MV-4-11 (cell line): ENCODE data around the gene ANGEL2.
"Not testable (repeated sequence)": the region's sequence is repeated elsewhere in the genome, so short reads cannot be mapped to it uniquely, and the experiment has no call there.

Experiments
- DNase-seq: peaks from one replicate; lab custom pipeline; 2025; lab: John Stamatoyannopoulos, UW

The ANGEL2 gene

DNA sequence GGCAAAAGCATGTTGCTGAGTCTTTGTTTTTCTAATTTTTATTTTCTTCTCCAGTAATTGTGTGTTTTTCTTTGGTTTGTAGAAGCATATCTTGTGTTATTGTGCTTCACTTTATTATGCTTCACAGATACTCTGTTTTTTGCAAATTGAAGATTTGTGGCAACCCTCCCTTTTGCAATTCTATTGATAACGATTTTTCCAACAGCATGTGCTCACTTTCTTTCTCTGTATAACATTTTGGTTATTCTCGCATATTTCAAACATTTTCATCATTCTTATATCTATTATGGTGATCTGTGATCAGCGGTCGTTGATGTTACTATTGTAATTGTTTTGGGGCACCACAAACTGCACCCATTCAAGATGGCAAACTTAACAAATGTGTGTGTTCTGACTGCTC lies 3.8 kb upstream of the ANGEL2 start:
- DNase-seq = no peak

DNA sequence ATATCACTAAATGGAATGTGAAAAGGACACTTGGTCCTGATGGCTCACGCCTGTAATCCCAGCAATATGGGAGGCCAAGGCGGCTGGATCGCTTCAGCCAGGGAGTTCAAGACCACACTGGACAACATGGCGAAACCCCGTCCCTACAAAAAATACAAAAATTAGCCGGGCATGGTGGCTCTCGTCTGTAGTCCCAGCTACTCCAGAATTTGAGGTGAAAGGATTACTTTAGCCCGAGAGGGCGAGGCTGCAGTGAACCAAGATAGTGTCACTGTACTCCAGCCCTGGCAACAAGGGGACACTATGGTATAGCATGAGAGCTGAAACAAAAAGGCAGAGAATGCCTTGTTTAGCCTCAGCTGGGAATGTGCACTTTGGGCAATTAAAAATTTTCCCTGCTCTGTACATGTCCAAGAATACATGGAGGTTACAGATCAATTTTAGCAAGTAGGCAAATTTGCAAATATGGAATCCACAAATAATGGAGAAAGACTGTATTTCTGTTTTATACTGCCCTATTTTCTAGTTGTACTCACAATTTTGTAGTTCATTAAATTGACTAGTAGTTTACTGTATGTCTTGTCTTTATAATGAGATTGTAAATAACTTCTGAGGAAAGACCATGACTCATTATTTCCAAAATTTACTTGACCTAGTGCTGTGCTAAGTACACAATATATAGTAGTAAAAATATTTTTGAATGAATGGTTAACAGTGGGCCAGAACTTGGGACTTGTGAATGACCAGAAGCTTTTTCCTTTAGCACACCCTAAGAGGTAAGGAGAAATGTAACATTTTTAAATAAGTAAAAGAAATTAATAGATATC lies 2.0 kb upstream of the ANGEL2 start:
- DNase-seq = no peak

DNA sequence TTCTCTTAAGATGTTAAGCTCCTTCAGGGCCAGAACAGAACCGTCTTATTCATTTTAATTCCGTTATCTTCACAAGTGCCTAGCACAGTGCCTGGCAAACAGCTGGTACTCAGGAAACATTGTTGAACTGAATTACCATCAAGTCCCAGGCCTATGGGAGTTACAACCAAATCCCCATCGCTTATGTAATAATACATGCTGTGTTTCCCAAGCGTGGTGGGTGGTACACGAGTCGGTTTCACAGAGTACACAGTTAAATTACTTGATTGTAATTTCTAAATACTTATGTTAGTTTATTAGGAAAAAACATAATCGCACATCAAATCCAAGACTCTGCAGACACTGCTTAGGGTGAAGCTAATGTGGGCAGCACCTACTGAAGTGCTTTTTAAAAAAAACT lies 1.0 kb downstream of the ANGEL2 start:
- DNase-seq = peak; percentile 36

DNA sequence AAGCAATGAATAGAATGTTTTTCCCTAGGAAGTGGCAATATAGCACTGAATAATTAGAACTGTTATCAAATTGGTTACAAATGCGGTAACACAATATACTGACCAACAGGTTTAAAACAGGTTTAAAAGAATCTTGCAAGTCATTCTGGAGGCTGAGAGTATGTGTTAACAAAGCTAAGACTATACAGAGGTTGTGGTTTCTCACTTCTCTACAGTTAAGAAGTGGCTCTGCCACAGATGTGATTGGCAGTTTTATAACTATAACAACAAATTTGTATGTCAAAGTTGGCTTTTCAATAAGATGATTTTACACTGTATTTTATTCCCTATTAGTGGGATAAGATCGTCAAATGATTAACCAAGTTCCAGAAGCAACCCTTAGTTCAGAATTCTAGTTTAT lies 7.1 kb downstream of the ANGEL2 start:
- DNase-seq = peak; percentile 64

DNA sequence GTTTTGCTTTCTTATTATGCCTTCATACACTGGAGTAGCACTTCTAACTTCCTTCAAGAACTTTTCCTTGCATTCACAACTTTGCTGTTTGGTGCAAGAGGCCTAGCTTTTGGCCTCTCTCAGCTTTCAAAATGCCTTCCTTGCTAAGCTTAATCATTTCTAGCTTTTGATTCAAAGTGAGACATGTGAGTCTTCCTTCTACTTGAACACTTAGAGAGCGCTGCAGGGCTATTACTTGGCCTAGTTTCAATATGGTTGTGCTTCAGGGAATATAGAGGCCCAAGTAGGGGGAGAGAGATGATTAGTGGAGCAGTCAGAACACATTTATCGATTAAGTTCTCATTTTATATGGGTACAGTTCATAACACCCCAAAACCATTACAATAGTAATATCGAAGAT lies 12.4 kb downstream of the ANGEL2 start:
- no peak for DNase-seq

DNA sequence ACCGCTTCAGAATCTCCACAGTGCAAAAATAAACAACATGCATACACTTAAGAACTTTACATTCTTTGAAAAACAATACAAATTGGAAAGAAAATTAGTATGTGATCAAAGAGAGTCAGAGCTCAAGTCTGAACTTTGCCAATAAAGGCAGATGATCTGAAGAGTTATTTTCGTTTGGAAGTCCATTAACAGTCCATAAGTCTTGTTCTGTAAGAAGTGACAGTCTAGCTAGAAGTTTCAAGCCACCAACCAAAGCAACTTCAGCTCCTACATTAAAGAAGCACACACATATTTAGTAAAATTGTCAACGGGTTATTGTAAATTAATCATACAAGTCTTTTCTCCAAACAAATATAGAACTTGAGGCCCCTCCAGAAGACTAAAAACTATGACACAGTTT lies 20.7 kb downstream of the ANGEL2 start:
- DNase-seq = no peak

DNA sequence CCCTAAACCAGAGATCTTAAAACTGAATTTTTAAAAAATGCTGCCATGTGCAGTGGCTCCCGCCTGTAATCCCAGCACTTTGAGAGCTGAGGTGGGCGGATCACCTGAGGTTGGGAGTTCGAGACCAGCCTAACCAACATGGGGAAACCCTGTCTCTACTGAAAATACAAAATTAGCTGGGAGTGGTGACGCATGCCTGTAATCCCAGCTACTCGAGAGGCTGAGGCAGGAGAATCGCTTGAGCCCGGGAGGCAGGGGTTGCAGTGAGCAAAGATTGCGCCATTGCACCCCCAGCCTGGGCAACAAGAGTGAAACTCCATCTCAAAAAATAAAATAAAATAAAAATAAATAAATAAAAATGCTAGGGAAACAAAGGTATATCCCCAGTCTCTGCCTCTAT lies 21.7 kb downstream of the ANGEL2 start:
- not testable (repeated sequence) for DNase-seq

DNA sequence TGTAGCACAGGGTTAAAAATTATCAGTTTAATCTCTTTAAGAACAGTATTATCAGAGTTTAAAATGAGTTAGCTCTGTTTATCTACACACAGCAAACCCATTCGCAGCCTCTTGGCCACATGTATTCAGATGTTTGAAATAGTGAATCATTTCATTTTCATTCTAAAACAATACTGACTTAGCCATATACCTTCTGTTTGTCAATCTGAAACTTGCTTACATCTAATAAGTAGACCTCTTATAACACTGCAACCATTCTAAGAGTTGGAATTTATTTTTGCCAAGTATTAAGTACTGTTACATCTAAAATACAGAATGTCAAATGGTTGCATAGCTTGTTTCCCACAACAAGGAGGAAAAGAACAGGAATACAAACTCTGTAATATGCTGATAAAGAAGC lies 25.4 kb downstream of the ANGEL2 start:
- DNase-seq = no peak

DNA sequence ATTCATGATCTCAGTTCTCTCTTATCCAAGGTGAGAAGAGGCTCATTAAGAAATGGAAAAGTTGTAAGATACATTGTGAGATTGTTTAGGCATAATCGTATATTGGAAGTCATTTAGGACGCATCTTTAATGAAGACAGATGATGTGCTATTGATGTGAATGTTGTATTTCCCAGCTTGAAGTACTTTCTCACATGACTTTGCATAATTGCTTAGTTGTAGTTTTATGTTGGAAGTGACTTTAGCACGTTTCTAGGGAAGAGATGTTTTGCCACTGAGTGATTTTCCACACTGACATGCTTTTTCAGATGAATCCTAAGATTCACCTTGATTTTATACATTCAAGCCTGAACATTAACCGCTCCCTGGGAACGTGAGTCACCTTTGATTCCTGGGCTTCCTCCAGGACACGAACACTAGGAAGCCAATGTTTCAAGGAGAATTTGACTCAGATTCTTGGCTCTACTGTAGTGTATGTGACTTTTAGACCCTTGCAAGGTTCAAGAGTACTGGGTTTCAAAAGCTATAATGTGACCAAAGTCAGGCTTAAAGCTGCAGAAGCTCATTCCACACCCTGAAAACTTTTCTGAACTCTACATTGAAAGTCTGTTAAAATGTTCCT lies 27.9 kb downstream of the ANGEL2 start:
- DNase-seq = no peak

DNA sequence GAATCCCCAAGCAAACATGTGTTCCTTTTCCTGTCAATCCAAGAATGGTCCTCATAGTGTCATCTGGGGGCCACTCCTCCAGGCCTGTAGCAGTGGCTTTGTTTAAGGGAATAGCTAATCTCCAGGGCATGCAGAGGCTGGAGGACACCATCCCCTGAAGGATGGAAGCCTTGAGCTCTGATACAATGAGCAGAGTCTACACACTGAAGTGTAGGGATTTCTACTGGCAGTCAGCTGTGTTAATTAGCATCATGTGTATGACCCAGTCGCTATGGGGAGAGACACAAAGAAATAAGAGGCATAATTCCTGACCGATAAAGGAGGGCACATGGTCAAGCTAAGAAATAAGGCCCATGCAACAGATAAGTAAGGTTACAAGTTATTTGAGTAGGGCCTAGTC lies 29.1 kb downstream of the ANGEL2 start:
- DNase-seq = no peak

DNA sequence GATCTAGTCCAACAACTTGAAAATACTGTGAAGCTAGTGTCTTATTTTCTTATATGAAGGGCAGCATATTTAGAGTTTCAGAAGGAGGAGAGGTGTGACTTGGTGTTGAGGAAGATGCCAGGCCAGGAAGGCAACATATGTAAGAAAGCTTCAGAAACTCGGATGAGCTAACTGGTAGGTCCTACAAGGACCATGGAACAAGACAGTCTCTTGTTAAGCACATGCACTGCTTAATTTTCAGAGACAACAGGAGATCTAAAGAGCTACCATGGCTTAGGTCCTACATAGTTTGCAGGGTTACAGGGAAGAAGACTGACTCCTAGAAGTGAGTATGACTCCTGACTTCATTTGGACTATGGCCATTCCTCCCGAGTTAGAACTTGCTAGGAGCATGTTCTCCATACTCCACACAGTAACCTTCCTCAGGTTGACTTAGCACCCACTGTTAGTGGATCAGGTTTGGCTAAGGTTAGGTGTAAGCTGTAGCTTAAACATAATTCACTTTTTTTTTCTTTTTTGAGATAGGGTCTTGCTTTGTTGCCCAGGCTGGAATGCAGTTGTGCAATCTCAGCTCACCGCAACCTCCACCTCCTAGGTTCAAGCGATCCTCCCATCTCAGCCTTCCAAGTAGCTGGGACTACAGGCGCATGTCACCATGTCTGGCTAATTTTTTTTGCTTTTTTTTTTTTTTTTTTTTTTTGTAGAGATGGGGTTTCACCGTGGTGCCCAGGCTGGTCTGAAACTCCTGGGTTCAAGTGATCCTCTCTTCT lies 31.0 kb downstream of the ANGEL2 start:
- no peak for DNase-seq

DNA sequence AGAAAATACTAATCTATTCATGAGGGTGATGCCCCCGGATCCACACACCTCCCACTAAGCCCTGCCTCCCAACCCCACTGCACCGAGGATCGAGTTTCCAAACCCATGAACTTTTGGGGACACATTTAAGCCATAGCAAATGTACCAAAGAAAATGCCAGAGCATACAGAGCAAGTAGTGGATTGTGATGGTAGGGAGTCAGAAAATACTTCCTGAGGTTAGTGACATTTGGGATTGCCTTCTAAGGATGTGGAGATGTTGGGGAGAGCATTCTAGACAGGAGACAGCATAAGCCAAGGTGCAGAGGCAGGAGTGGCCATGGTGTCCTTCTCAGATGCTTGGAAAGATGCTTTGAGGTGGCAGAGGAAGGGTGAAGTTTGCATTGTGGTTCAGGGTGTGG lies 32.2 kb downstream of the ANGEL2 start:
- no peak for DNase-seq

DNA sequence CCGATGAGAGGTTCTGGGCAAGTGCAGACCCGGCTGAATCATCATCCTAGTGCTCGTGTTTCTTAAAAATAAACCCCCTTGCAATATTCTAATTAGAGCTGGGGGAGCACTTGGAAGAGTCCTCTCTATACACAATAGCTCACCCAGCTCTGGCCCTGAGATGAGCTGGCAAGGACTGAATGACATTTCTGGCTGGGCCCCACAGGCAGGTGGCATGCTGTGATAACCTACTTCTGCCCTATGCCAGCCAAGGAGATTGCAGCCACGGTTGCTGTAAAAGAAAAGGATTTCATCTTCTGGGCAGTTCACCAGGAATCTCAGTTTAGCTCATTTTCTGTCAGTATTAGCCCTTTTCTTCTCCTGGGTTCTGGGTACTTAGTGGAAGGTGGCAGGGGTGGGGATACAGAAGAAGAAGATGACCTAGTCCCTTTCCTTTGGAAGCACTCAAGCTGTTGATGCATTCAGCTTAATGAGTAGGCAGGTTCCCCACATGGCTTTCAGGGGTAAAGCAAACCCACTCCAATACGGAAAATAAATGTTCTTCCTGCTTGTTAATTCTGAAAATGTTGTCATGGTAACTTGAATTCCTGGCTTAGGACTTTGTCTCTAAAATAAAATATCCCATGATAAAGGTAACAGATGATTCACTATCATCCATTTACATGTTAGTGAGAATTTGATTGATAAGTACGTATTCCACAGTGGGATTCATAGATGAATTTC lies 33.1 kb downstream of the ANGEL2 start:
- DNase-seq = no peak

DNA sequence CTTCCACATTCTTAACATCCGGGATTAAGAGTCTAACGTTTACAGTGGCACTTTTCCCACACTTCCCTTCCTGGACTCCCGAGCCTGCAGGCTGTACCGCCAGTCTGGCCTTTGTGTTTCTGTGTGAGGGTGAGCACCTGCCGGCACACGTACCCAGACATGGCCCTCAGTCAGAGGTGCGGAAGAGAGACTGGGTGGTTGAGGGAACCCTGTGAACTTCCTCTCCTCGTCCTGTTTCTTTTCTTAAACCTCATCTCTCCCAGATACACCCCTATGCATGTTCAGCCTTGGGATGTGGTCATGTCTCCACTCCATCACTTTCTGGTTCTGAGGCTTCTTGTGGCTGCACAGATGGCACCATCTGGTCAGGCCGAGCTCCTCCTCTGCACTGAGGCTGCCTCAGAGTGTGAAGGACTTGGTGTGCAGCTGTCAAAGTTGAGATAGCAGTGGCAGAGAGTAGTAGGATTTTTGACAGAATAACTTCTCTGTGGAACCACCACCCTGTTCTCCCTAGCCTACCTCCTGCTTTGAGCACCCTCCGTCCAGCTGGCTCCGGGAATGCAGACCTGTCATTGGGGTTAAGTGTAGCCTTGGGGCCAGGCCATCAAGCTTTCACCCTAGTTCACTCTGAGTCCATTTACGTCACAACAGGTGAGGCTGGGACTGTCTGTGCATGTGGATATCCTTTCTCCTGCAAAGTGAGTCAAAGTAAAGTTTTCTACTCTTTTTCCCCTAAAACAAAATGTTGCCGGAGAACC lies 33.9 kb downstream of the ANGEL2 start:
- peak; percentile 83 for DNase-seq

DNA sequence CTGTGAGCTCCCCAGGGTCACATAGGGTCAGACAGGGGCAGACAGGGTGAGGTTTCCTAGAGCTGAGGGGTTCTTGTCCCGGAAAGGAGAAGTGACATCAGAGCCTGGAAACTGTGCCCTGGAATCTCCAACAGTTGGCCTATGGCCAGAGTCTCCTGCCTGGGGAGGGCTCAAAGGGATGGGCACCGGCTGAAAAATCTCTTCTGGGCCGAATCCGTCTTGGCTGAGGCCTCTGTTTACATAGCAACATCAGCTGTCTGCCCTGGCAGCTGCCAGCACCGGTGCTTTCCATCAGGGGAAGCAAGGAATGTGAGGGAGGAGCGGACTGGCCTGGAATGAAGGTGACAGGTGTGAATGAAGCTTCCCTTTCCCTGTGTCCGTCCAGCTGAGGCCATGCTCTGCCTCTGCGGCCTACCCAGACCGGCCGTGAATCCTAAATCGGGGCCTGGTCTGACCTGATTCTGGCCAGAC lies 34.6 kb downstream of the ANGEL2 start:
- DNase-seq = no peak

DNA sequence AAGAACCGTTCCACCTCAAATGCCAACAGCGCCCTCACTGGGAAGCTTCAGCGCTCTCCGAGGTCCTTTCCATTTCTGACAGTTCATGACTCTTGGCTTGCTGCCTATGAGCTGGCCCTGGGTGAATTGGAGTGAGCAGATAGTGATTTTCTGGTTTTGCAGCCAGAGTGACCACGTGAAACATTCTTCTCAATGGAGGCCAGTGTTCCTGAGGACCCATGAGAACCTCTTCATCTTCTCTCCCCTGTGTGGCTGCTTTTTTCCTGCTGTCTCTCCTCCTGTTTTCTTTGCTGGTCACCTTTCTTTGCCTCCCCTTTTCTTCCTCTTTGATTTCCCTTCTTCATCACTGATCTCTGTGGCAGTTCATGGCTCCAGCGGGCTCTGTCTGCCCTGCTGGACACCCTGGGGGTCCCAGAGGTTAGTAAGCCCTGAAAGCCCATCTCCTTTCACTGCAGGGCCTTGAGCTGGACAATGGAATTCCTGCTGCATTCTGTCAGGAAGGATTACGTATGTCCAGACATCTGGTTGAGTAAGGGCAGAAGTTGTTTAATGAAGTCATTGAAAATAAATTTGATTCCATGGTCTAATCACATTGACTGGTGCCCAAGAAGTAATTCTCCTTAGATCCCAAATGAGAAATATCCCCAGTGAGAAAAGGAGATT lies 35.4 kb downstream of the ANGEL2 start:
- DNase-seq = no peak

DNA sequence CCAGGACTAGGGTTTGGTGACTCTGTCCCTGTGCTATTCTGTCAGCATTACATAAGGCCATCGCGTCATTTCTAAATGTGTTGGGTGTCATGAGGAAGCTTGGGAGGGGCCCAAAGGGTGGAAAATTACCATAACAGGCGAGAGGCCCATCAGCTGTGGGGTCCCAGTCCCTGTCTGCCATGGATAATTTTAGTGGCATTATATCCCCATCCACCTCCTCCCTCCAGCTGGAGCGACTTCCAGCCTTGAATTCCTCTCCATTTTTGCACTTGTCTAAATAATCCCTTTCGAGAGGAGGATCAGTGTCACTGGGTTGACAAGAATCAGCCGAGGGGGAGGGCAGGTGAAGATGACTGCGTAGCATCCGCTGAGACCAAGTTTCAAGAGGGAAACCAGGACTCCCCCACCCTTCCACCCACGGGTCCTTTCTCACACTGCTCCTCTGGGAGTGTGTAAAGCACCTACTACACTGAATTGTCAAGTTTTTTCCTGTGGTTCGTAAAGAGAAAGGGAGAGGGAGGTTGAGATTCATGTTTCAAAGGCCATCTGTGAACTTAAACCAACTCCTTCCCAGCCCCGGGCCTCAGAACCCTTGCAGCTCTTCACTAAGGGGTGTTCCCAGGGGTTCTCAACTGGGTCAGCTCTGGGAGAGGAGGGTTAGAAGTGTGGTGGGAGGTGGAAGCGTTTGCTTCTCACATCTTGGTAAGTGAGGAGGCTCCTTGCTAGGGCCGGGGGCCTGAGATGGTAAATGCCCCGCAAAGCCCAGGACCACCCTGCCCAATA lies 36.1 kb downstream of the ANGEL2 start:
- DNase-seq = no peak

DNA sequence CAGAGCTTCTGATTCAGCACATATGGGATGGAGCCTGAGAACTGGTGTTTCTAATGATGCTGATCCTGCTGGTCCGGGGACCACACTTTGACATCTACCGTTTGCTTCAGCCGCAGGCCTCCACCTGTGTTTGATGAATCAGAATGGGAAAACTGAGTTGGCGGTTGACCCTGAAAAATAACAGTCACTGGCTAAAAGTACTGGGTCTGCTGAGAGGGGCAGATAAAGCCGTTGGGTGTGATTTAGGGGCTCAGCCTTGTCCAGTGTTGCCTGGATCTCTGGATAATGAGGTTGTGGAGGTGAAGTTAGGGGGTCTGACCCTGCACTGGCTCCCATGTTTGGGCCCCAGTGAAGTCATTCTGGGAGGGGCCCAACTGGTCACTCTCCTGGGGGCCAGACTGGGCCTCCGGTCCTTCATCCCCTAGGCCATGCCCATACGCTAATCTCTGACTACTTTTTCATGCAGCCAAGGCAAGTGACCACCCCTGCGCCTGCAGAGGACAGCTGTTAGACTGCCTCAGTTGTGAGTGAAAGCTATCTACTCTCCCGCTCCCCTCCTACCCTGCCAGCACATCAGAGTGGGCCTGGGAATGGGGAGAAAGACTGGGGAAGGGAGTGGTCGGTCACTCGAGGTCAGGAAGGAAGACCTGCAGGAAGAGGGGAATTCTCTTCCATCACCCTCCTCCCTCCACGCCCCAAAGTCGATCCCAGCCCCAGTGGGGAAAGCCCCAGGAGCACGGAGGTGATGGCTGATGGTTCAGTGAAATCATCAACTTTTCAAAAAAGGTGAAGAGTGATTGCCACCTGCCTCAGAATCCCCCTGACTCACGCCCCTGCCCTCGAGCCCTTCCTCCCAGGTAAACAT lies 37.7 kb downstream of the ANGEL2 start:
- DNase-seq = no peak

DNA sequence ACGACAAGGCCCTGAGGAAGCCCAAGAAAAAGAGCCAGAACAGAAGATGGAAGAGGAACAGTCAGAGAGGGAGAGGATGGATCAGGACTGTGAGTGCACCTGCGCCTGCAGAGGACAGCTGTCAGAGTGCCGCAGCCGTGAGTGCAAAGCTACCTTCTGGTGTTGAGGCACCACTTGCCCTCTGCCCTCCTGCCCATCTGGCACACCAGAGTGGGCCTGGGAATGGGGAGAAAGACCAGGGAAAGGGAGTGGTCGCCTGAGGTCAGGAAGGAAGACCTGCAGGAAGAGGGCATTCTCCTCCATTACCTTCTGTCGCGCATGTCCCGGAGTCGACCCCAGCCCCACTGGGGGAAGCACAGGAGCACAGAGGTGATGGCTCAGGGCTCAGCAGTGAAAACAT lies 39.1 kb downstream of the ANGEL2 start:
- no peak for DNase-seq
